OCI-LY7 (cell line): Measurements from ENCODE around the gene SLC37A2.
"Not testable (repeated sequence)": the region's sequence is repeated elsewhere in the genome, so short reads cannot be mapped to it uniquely, and the experiment has no call there.

Experiments
- EZH2phosphoT487 ChIP-seq: fragments of 200-600 bp; sonication (generic); IDR thresholded peaks from 2 replicates; pipeline ENCODE4 v1.6.1; 2018; ENCODE audit warnings: low read depth, borderline replicate concordance, mild to moderate bottlenecking, mixed run types, antibody characterized with exemption, low read length, moderate library complexity, mixed read lengths
- TF ChIP-seq, protein P1 (sequence below): fragments of 200-600 bp; sonication (generic); conservative IDR thresholded peaks from 2 replicates; pipeline ENCODE4 v1.5.1; 2014; ENCODE audit warnings: mild to moderate bottlenecking, antibody characterized with exemption, low read length, moderate library complexity, mixed read lengths

DNA sequence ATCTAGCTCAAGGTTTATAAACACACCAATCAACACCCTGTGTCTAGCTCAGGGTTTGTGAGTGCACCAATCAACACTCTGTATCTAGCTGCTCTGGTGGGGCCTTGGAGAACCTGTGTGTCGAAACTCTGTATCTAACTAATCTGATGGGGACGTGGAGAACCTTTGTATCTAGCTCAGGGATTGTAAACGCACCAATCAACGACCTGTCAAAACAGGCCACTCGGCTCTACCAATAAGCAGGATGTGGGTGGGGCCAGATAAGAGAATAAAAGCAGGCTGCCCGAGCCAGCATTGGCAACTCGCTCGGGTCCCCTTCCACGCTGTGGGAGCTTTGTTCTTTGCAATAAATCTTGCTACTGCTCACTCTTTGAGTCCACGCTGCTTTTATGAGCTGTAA is 27.0 kb downstream of the SLC37A2 start:
- TF ChIP-seq, protein P1, sequence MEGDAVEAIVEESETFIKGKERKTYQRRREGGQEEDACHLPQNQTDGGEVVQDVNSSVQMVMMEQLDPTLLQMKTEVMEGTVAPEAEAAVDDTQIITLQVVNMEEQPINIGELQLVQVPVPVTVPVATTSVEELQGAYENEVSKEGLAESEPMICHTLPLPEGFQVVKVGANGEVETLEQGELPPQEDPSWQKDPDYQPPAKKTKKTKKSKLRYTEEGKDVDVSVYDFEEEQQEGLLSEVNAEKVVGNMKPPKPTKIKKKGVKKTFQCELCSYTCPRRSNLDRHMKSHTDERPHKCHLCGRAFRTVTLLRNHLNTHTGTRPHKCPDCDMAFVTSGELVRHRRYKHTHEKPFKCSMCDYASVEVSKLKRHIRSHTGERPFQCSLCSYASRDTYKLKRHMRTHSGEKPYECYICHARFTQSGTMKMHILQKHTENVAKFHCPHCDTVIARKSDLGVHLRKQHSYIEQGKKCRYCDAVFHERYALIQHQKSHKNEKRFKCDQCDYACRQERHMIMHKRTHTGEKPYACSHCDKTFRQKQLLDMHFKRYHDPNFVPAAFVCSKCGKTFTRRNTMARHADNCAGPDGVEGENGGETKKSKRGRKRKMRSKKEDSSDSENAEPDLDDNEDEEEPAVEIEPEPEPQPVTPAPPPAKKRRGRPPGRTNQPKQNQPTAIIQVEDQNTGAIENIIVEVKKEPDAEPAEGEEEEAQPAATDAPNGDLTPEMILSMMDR: not testable (repeated sequence)
- TF ChIP-seq EZH2phosphoT487: not testable (repeated sequence)
